ENCODE measurements around the gene TSHZ2. TPM values are rescaled to one million over a fixed set of nuclear protein-coding genes. Genes with fewer than 3 reads are reported as not detected.

TSHZ2 gene
- total RNA-seq, 1 experiment from 2014 or later: 0.07 TPM

GRCh38 chr20:53222416-53222815 lies 250.3 kb downstream of the TSHZ2 start:
- no peak overlapping the region for H4K5ac ChIP-seq (ENCODE audit: insufficient read length, low read depth, low read length)

More at GRCh38 chr20:53222416-53222815, 250.3 kb downstream of the TSHZ2 start:
- H3K36me3 Mint-ChIP-seq (ENCODE audit: insufficient read depth in 1 of 3, low read depth in 3 of 3): peaks cover 13 to 20% (median 20%) of the 10 kb centered on the region in 3 experiments
- H3K27ac ChIP-seq (ENCODE audit: insufficient read length, low read depth, low read length): no peak overlapping the region
- no peak overlapping the region for H2BK5ac ChIP-seq (ENCODE audit: insufficient read length, low read length)
- peaks cover 29 to 33% of the 10 kb centered on the region in 2 experiments for H3K4me1 Mint-ChIP-seq
- no peaks in the 10 kb centered on the region for H3K79me1 ChIP-seq (ENCODE audit: insufficient read depth, low read depth, low read length, poor library complexity, severe bottlenecking)
- H3K23ac ChIP-seq (ENCODE audit: insufficient read length, low read depth, low read length): no peak overlapping the region
- no peak overlapping the region for H2AK5ac ChIP-seq (ENCODE audit: insufficient read length, low read length)
- no peak overlapping the region for H3T11ph ChIP-seq (ENCODE audit: low read length)
- H3K27me3 ChIP-seq (ENCODE audit: insufficient read depth, low read length): no peaks in the 10 kb centered on the region
- no peak overlapping the region for H2BK20ac ChIP-seq (ENCODE audit: low read depth, low read length, poor library complexity, severe bottlenecking)
- no peak overlapping the region for H3K4me3 Mint-ChIP-seq
- peaks cover 6% of the 10 kb centered on the region; the same call in 1 of the 2 replicates for H3K27me3 Mint-ChIP-seq (ENCODE audit: low read depth)
- H3K79me2 ChIP-seq (ENCODE audit: insufficient read depth, low read length): no peaks in the 10 kb centered on the region
- H3K4me1 ChIP-seq (ENCODE audit: insufficient read depth, low read length): peaks cover 8% of the 10 kb centered on the region; the same call in 1 of the 2 replicates
- H3K4ac ChIP-seq (ENCODE audit: low read depth, low read length): no peak overlapping the region
- H2BK15ac ChIP-seq (ENCODE audit: low read depth, low read length): no peak overlapping the region
- no peaks in the 10 kb centered on the region for H4K20me1 ChIP-seq (ENCODE audit: control insufficient read depth, insufficient read depth, insufficient read length)
- peaks cover 18 to 21% of the 10 kb centered on the region in 2 experiments for H3K9me3 Mint-ChIP-seq
- H2BK12ac ChIP-seq (ENCODE audit: insufficient read length, low read depth, low read length): no peak overlapping the region
- no peak overlapping the region for H3K4me2 ChIP-seq (ENCODE audit: insufficient read depth, insufficient read length, low read length)
- no peak for TF ChIP-seq CTCF (conservative IDR thresholded peaks at IDR 0.05)
- no peak overlapping the region for H3K14ac ChIP-seq (ENCODE audit: insufficient read depth, low read length)
- no peak overlapping the region for H2BK120ac ChIP-seq (ENCODE audit: low read depth, low read length, poor library complexity, severe bottlenecking)
- no peak overlapping the region for H3K56ac ChIP-seq (ENCODE audit: insufficient read length, low read depth, low read length)
- no peak overlapping the region for H3K9ac ChIP-seq (ENCODE audit: extremely low read depth, insufficient read length, low read length)
- H3K27ac Mint-ChIP-seq: no peak overlapping the region
- no peak overlapping the region for H2AFZ ChIP-seq (ENCODE audit: low read length)
- no peak overlapping the region for H4K91ac ChIP-seq (ENCODE audit: insufficient read length, low read depth, low read length)
- DNase-seq: no peak
- no peaks in the 10 kb centered on the region for H3K23me2 ChIP-seq (ENCODE audit: insufficient read length, low read depth, low read length, poor library complexity, severe bottlenecking)
- WGBS (ENCODE audit: extremely low coverage, insufficient read length, low lambda C conversion rate): no CpG with 5 or more reads among the region's 4 CpGs
- H4K8ac ChIP-seq (replicated peaks; ENCODE audit: insufficient read length, low read depth, low read length): no peak overlapping the region
- H3K18ac ChIP-seq (ENCODE audit: insufficient read length, low read depth, low read length): no peak overlapping the region
- no peaks in the 10 kb centered on the region for H3K9me3 ChIP-seq (ENCODE audit: control insufficient read depth, low read depth, low read length)

Measured in H9 (cell line).